Mucosa of descending colon (tissue), 3 donors: ENCODE results near the gene TSPAN33. TPM values are rescaled to one million over a fixed set of nuclear protein-coding genes. Genes with fewer than 3 reads are reported as not detected.

Experiments used
- ATAC-seq: fragments of 200-7000 bp; cut with Tn5 transposase; one replicate; pipeline ENCODE4 v1.9.1; 2020; ENCODE audit warnings: mild to moderate bottlenecking, moderate library complexity
- DNase-seq, 3 donors: peaks; one replicate each; pipeline ENCODE4 v3.0.0-alpha.2; 2020
- H3K36me3 ChIP-seq: fragments of 200-600 bp; one replicate; pipeline ENCODE4 v1.8.0; 2021; ENCODE audit warnings: low read depth, mild to moderate bottlenecking
- H3K4me1 ChIP-seq: fragments of 200-600 bp; one replicate; pipeline ENCODE4 v1.8.0; 2021; ENCODE audit warnings: low read depth, mild to moderate bottlenecking
- H3K4me3 ChIP-seq: fragments of 200-600 bp; one replicate; pipeline ENCODE4 v1.8.0; 2021; ENCODE audit warnings: mild to moderate bottlenecking
- H3K9me3 ChIP-seq: fragments of 200-600 bp; one replicate; pipeline ENCODE4 v1.8.0; 2021; ENCODE audit warnings: mild to moderate bottlenecking
- intact Hi-C, 2 donors: fragments of 100-400 bp; cut with DNase I in 1 of 2; cut with micrococcal nuclease in 1 of 2; formaldehyde crosslinking; loops; one replicate each; pipeline versions ENCODE4 v1.11.0 to v1.11.1; 2022; cut with DNase I, micrococcal nuclease
- total RNA-seq, 3 donors: library from RNA; stranded (reverse); fragmentation: NEBNext Ultra II Directional in 2 of 3; extraction: Animal tissue kit (Norgen Biotek cat#: 25700) in 2 of 3; gene quantifications; one replicate each; pipeline versions ENCODE4 v1.2.1 to v1.2.4, GENCODE V29; 2021 to 2023
- TF ChIP-seq, protein P1 (sequence below): fragments of 200-600 bp; IDR thresholded peaks from one replicate; pipeline ENCODE4 v1.8.0; 2022; ENCODE audit warnings: antibody characterized with exemption, mild to moderate bottlenecking
- donor health status: DM: no; HTN: no; CAD: no; lungs with moderate emphysema.
- donor health status: DM: no; HTN: no; CAD: no.
- donor health status: DM: no; HTN: yes; CAD: no.

TSPAN33 gene
- total RNA-seq, 3 donors from 2014 or later, result 9.8 to 15.1 (median 10.0) TPM

DNA sequence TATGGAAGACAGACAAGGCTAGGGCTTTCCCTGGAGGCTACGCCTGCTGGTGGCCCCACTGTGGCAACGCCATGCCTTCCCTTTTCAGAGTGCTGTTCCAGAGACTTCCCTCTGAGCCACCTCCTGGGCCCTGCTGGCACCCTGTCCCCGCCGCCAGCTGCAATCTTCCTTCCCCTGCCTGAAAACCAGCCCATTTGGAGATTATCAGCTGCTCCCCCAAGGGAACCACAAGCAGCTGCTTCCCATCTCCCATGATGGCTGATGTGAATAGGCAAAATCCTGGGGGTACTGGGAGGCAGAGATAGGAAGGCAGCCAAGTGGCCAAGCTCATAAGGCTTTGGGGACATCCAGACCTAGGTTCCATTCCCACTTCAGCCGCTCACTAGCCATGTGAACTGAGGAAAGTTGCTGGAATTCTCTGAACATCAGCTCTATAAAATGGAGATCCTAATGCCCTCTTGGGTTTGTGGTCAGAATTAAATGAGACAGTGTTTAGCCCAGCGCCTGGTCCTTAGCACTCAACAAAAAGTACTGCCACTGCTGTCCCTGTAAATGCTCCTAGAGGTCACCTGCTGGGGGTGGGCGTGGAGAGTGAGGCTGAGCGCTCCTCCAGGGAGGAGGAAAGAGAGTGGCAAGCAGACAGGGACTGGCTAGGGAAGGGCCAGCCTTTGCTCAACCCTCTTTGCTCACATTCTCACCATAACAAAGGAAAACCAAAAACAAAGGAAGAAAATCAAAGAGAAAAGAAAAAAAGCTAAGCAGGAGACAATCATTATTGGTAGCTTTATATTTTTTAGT lies 5.9 kb downstream of the TSPAN33 start:
- intact Hi-C loops, result no loop called here
- no peak overlapping the region for H3K4me3 ChIP-seq
- H3K9me3 ChIP-seq, result no peaks in the 10 kb centered on the region
- DNase-seq (no peak), ATAC-seq (no peak)
- TF ChIP-seq, protein P1, sequence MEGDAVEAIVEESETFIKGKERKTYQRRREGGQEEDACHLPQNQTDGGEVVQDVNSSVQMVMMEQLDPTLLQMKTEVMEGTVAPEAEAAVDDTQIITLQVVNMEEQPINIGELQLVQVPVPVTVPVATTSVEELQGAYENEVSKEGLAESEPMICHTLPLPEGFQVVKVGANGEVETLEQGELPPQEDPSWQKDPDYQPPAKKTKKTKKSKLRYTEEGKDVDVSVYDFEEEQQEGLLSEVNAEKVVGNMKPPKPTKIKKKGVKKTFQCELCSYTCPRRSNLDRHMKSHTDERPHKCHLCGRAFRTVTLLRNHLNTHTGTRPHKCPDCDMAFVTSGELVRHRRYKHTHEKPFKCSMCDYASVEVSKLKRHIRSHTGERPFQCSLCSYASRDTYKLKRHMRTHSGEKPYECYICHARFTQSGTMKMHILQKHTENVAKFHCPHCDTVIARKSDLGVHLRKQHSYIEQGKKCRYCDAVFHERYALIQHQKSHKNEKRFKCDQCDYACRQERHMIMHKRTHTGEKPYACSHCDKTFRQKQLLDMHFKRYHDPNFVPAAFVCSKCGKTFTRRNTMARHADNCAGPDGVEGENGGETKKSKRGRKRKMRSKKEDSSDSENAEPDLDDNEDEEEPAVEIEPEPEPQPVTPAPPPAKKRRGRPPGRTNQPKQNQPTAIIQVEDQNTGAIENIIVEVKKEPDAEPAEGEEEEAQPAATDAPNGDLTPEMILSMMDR, result no peak
- no peaks in the 10 kb centered on the region for H3K36me3 ChIP-seq
- no peaks in the 10 kb centered on the region for H3K4me1 ChIP-seq

DNA sequence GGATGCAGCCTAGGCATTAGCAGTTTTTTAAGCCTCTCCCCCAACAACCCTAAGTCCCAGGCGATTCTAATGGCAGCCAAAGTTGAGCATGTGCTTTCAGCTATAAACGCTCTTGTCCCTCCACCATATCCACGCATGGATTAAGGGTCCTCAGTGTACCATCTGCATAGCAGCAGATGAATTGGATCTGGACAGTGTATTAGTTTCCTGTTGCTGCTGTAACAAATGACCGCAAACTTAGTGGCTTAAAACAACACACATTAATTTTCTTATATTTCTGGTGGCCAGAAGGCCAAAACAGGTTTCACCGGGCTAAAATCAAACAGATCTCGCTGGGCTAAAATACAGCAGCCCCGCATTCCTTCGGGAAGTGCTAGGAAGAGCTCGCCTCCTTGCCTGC lies 13.1 kb downstream of the TSPAN33 start:
- TF ChIP-seq, protein P1, result no peak
- ATAC-seq, result no peak
- intact Hi-C loops, result no loop called here

DNA sequence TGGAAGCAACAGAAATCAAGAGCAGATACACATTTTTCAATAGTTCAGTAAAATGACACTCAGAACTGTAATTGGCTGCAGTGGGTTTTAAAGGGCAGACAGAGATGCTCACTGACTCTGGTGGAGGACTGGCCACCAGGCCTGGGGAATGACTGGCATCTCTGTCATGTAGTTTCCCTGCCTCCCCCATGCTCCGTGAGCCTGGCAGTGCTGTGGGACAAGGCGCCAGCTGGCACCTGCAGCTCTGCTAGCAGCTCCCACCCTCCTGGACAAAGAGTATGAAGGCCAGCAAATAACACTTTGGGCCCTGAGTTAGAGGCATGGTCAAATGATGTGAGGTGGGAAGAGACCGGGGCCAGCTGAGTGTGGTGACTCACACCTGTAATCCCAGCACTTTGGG lies 15.0 kb downstream of the TSPAN33 start:
- ATAC-seq (no peak), DNase-seq (no peak)
- intact Hi-C loops, result no loop called here
- TF ChIP-seq, protein P1, result no peak
- H3K4me3 ChIP-seq, result no peak overlapping the region
- H3K9me3 ChIP-seq, result no peaks in the 10 kb centered on the region
- no peaks in the 10 kb centered on the region for H3K36me3 ChIP-seq
- no peaks in the 10 kb centered on the region for H3K4me1 ChIP-seq

More for the DNA sequence above, 13.1 kb downstream of the TSPAN33 start:
- no peak overlapping the region for H3K4me3 ChIP-seq
- DNase-seq, result no peak
- H3K36me3 ChIP-seq, result no peaks in the 10 kb centered on the region
- H3K9me3 ChIP-seq, result no peaks in the 10 kb centered on the region
- no peaks in the 10 kb centered on the region for H3K4me1 ChIP-seq

DNA sequence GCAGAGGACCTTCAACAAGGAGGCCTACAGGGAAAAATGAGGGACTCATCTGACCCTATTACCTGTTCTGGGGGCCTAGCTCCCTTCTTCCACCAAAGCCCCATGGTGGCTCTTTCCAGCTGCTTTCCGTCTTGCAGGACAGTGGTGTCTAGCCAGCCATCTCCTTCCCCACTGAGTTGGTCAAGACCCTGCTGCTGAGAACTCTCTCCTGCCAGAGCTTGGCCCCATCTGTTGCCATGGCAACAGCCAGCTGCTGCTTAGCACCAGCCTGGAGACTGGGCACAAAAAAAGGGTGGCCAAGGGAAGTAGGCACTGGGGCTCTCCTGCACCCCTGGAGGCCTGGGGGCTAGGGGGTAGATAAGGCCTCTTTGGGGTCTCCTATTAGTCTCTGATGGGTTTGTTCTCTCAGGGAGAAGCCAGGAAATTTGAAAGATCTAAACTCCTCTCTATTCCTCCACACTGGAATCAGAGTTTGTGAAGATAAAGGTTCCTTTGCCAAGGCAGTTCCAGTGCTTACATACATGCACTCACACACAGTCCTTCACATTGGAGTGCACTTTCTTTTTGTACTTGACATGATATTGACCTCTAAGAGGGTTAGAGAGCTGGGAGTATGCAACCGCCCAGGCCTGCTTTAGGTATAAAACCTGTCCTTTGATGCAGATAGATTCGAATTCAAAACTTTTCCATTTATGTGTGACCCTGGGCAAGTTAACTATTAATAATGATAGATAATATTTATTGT lies 15.8 kb downstream of the TSPAN33 start:
- Histone ChIP-seq H3K4me1 (no peaks in the 10 kb centered on the region), H3K4me3 (no peak overlapping the region), H3K9me3 (no peaks in the 10 kb centered on the region), H3K36me3 (no peaks in the 10 kb centered on the region)
- TF ChIP-seq, protein P1, result no peak
- ATAC-seq, result no peak
- intact Hi-C loops, result loop anchor here in 1 of 2 donors (5.0 kb wide), 1 partner anchor 47 kb away; no protein-coding TSS in a partner anchor
- DNase-seq, result no peak

DNA sequence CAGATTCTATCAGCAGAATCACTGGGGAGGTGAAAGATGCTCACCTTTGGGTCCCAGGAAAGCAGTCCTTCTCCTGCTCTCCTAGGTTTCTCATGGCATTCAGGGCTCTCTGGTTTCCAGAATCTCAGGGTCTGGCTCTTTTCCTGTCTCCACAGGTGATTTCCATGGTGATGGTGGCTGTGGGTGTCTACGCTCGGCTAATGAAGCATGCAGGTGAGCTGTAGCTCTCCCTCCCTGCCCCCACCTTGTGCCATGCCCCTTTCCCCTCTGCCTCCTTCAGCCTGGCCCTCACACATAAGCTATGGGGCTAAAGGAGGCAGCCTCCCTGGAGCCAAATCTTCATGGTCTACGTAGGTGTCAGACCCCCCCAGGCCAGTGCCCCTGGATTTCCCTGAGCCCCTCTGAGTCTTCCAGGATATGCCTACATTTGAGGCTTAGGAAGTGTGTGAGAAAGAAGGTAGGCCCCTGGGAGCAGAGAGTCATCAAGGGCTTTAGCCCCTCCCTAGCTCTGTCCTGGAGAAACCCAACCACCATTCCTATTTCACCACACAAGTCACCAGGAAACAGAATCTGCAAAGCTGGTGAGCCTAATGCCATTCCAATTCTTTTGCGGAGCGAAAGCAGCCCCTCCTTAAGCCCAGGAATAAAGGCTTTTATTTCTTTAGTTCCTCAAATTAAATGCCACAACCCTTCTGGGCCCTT lies 17.2 kb downstream of the TSPAN33 start:
- Histone ChIP-seq H3K4me1 (no peaks in the 10 kb centered on the region), H3K4me3 (no peak overlapping the region), H3K9me3 (no peaks in the 10 kb centered on the region), H3K36me3 (no peaks in the 10 kb centered on the region)
- intact Hi-C loops, result loop anchor here in 1 of 2 donors (5.0 kb wide), 1 partner anchor 46 kb away; no protein-coding TSS in a partner anchor
- DNase-seq (no peak), ATAC-seq (no peak)
- TF ChIP-seq, protein P1, result no peak
